NB4 (cell line): Measurements from ENCODE around the gene BSCL2.

Experiments used
- CTCF ChIP-seq: IDR thresholded peaks from one replicate; pipeline ENCODE4 v1.5.1; 2012; ENCODE audit warnings: low read depth, low read length
- MYC ChIP-seq: IDR thresholded peaks from 2 replicates; pipeline ENCODE4 v1.6.1; 2011; ENCODE audit warnings: low read depth, low read length
- TF ChIP-seq, protein P1 (sequence below): IDR thresholded peaks from 2 replicates; pipeline ENCODE4 v1.6.1; 2011; ENCODE audit warnings: low read depth, low read length

- TF ChIP-seq CTCF (no peak), MYC (peak; percentile 71)
- TF ChIP-seq, protein P1, sequence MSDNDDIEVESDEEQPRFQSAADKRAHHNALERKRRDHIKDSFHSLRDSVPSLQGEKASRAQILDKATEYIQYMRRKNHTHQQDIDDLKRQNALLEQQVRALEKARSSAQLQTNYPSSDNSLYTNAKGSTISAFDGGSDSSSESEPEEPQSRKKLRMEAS = peak; percentile 97
Observed at GRCh38 chr11:62678770-62679696, 28.2 kb downstream of the BSCL2 start, which contains the start of gene UBXN1.
